Measurements from ENCODE around the gene DYNC1I1. TPM values are rescaled to one million over a fixed set of nuclear protein-coding genes. Genes with fewer than 3 reads are reported as not detected.

Gene DYNC1I1
- total and polyA plus RNA-seq, 2 experiments from 2014 or later, result 0.53 to 1.4 TPM

GRCh38 chr7:96075510-96076349 lies 303.4 kb downstream of the DYNC1I1 start:
- H3K9me2 ChIP-seq (ENCODE audit: insufficient read depth), result no peaks in the 10 kb centered on the region
- 3 to 5% methylated on average over 34 to 35 of the region's 47 CpGs for WGBS, 2 experiments (ENCODE audit: low coverage in 1 of 2, low lambda C conversion rate in 2 of 2, missing lambda C conversion rate in 2 of 2)
- TF ChIP-seq EZH2phosphoT487 (IDR thresholded peaks at IDR 0.05; ENCODE audit: insufficient read depth, low read depth), result no peak
- no peak for TF ChIP-seq EZH2 (IDR thresholded peaks at IDR 0.05; ENCODE audit: insufficient read depth, poor library complexity, severe bottlenecking)
- H3K4me3 ChIP-seq, result peak overlapping the region; percentile 76
- DNase-seq, result peak; percentile 83
- H2AFZ ChIP-seq, result peak overlapping the region; percentile 79
- H3K4me2 ChIP-seq (ENCODE audit: unreplicated experiment), result peak overlapping the region; percentile 86
- no peaks in the 10 kb centered on the region for H3F3A ChIP-seq (ENCODE audit: insufficient read depth)
- 0 out of 2 replicates have a peak, but pooled peaks cover 5% of the 10 kb centered on the region for H3K4me1 ChIP-seq (ENCODE audit: insufficient read depth)
- in situ Hi-C loops (cut with MboI), result loop anchor here (10.0 kb wide), 1 partner anchor 949 kb away; the partner anchor contains the start of gene DLX5
- no peaks in the 10 kb centered on the region for H3K79me2 ChIP-seq (ENCODE audit: insufficient read depth)
- H3K9me3 ChIP-seq (ENCODE audit: low read depth), result no peaks in the 10 kb centered on the region
- H3K36me3 ChIP-seq (ENCODE audit: low read depth), result no peaks in the 10 kb centered on the region
- H3K9ac ChIP-seq, result peak overlapping the region; percentile 23
- H3K27me3 ChIP-seq (replicated peaks; ENCODE audit: insufficient read depth), result peaks cover 16% of the 10 kb centered on the region
- no peaks in the 10 kb centered on the region for H4K20me1 ChIP-seq (ENCODE audit: insufficient read depth)
- H3K27ac ChIP-seq, result no peak overlapping the region

DNA sequence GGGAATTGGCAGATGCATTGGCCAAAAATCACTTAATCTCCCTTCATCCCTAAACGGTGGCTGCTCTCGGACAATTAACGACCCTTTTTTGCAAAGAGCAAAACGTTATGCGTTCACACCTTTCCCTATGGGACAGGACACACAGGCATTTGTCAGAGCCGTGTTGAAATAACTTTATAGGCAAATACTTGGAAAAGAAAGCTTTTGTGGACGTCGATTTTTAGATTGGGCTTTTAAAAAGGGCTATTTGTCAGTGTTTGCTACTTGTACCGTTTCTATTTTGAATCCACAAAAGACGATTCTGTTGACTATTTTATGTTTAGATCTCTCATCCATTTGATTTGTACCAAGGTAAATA lies 304.0 kb downstream of the DYNC1I1 start:
- WGBS, 2 experiments (ENCODE audit: low coverage in 1 of 2, low lambda C conversion rate in 2 of 2, missing lambda C conversion rate in 2 of 2), result 27% methylated on average over 10 of the region's 10 CpGs
- no peak for TF ChIP-seq EZH2 (IDR thresholded peaks at IDR 0.05; ENCODE audit: insufficient read depth, poor library complexity, severe bottlenecking)
- no peak for TF ChIP-seq EZH2phosphoT487 (IDR thresholded peaks at IDR 0.05; ENCODE audit: insufficient read depth, low read depth)
- in situ Hi-C loops (cut with MboI), result loop anchor here (10.0 kb wide), 1 partner anchor 948 kb away; the partner anchor contains the start of gene DLX5

DNA sequence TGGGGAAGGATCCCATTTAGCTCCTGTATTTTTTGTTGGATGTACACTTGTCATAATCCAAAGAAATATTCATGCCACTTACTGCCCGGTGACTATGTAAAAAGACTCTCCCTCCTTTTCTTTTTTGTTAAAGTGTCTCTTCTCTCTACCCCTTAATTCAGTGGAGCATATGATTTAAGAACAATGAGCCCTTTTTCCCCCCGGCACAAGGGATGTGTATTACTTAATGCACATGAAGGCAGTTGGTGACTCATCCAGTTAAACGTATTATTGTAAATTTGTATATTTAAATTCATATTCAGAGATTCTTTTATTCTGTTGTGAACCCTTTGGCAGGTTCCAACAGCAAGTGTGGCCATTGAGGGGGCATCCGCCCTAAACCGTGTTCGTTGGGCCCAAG lies 307.7 kb downstream of the DYNC1I1 start:
- H3K36me3 ChIP-seq (ENCODE audit: low read depth), result no peaks in the 10 kb centered on the region
- H3K9ac ChIP-seq, result no peak overlapping the region
- no peaks in the 10 kb centered on the region for H3K9me3 ChIP-seq (ENCODE audit: low read depth)
- in situ Hi-C loops (cut with MboI), result no loop called here
- H3K4me2 ChIP-seq (ENCODE audit: unreplicated experiment), result no peak overlapping the region
- no peaks in the 10 kb centered on the region for H4K20me1 ChIP-seq (ENCODE audit: insufficient read depth)
- no peak overlapping the region for H2AFZ ChIP-seq
- peaks cover 16% of the 10 kb centered on the region for H3K27me3 ChIP-seq (replicated peaks; ENCODE audit: insufficient read depth)
- 0 out of 2 replicates have a peak, but pooled peaks cover 4% of the 10 kb centered on the region for H3F3A ChIP-seq (ENCODE audit: insufficient read depth)
- no peak overlapping the region for H3K27ac ChIP-seq
- H3K9me2 ChIP-seq (ENCODE audit: insufficient read depth), result no peaks in the 10 kb centered on the region
- peaks cover 9% of the 10 kb centered on the region for H3K4me1 ChIP-seq (ENCODE audit: insufficient read depth)
- TF ChIP-seq EZH2 (IDR thresholded peaks at IDR 0.05; ENCODE audit: insufficient read depth, poor library complexity, severe bottlenecking), result no peak
- TF ChIP-seq EZH2phosphoT487 (IDR thresholded peaks at IDR 0.05; ENCODE audit: insufficient read depth, low read depth), result no peak
- no peak overlapping the region for H3K4me3 ChIP-seq
- no peaks in the 10 kb centered on the region for H3K79me2 ChIP-seq (ENCODE audit: insufficient read depth)
- no peak for DNase-seq
- WGBS, 2 experiments (ENCODE audit: low coverage in 1 of 2, low lambda C conversion rate in 2 of 2, missing lambda C conversion rate in 2 of 2), result 92 to 93% methylated on average over 6 of the region's 6 CpGs

More for the DNA sequence above, 304.0 kb downstream of the DYNC1I1 start:
- no peaks in the 10 kb centered on the region for H3F3A ChIP-seq (ENCODE audit: insufficient read depth)
- H3K9me3 ChIP-seq (ENCODE audit: low read depth), result no peaks in the 10 kb centered on the region
- DNase-seq, result no peak
- H3K4me3 ChIP-seq, result peak overlapping the region; percentile 76
- H3K9ac ChIP-seq, result peak overlapping the region; percentile 23; the same call in 1 of the 2 replicates
- H3K27ac ChIP-seq, result no peak overlapping the region
- H4K20me1 ChIP-seq (ENCODE audit: insufficient read depth), result no peaks in the 10 kb centered on the region
- H3K9me2 ChIP-seq (ENCODE audit: insufficient read depth), result no peaks in the 10 kb centered on the region
- peaks cover 16% of the 10 kb centered on the region for H3K27me3 ChIP-seq (replicated peaks; ENCODE audit: insufficient read depth)
- H2AFZ ChIP-seq, result peak overlapping the region; percentile 79
- 0 out of 2 replicates have a peak, but pooled peaks cover 5% of the 10 kb centered on the region for H3K4me1 ChIP-seq (ENCODE audit: insufficient read depth)
- H3K36me3 ChIP-seq (ENCODE audit: low read depth), result no peaks in the 10 kb centered on the region
- peak overlapping the region; percentile 86 for H3K4me2 ChIP-seq (ENCODE audit: unreplicated experiment)
- no peaks in the 10 kb centered on the region for H3K79me2 ChIP-seq (ENCODE audit: insufficient read depth)

GRCh38 chr7:96084881-96085553 lies 312.7 kb downstream of the DYNC1I1 start:
- DNase-seq, result peak; percentile 68
- Histone ChIP-seq H3K36me3 (ENCODE audit: low read depth) (no peaks in the 10 kb centered on the region), H3K27me3 (replicated peaks; ENCODE audit: insufficient read depth) (no peaks in the 10 kb centered on the region), H3K9me3 (ENCODE audit: low read depth) (no peaks in the 10 kb centered on the region), H3K4me1 (ENCODE audit: insufficient read depth) (peaks cover 9% of the 10 kb centered on the region), H3K4me3 (no peak overlapping the region), H3K4me2 (ENCODE audit: unreplicated experiment) (no peak overlapping the region), H3K9ac (no peak overlapping the region), H4K20me1 (ENCODE audit: insufficient read depth) (no peaks in the 10 kb centered on the region), H2AFZ (no peak overlapping the region), H3K27ac (no peak overlapping the region), H3F3A (ENCODE audit: insufficient read depth) (0 out of 2 replicates have a peak, but pooled peaks cover 8% of the 10 kb centered on the region), H3K79me2 (ENCODE audit: insufficient read depth) (no peaks in the 10 kb centered on the region), H3K9me2 (ENCODE audit: insufficient read depth) (no peaks in the 10 kb centered on the region)
- TF ChIP-seq EZH2phosphoT487 (IDR thresholded peaks at IDR 0.05; ENCODE audit: insufficient read depth, low read depth) (no peak), EZH2 (IDR thresholded peaks at IDR 0.05; ENCODE audit: insufficient read depth, poor library complexity, severe bottlenecking) (no peak)
- in situ Hi-C loops (cut with MboI), result no loop called here
- WGBS, 2 experiments (ENCODE audit: low coverage in 1 of 2, low lambda C conversion rate in 2 of 2, missing lambda C conversion rate in 2 of 2), result 96 to 100% methylated on average over 1 of the region's 1 CpG
